Uterus (tissue), 2 donors: ENCODE measurements around the gene UBE2M.

Experiments
- CTCF ChIP-seq, 4 experiments: fragments of 200-600 bp in 2 of 4; fragments of 450-650 bp in 2 of 4; sonication (generic) in 2 of 4; IDR thresholded peaks; one replicate each; pipeline ENCODE4 v1.5.1; 2016 to 2019; ENCODE audit warnings: antibody characterized with exemption in 4 of 4, mild to moderate bottlenecking in 2 of 4, moderate library complexity in 1 of 4
- POLR2A ChIP-seq, 2 donors: fragments of 450-650 bp; IDR thresholded peaks; one replicate each; pipeline ENCODE4 v1.6.1; 2016; ENCODE audit warnings: antibody characterized with exemption in 2 of 2, mild to moderate bottlenecking in 1 of 2, moderate library complexity in 1 of 2

- TF ChIP-seq CTCF (IDR thresholded peaks at IDR 0.05) (no peak), POLR2A (IDR thresholded peaks at IDR 0.05) (no peak)
Measured at GRCh38 chr19:58511353-58512208, 46.8 kb downstream of the UBE2M start, which contains the start of gene SLC27A5.
